Panc1 (cell line): ENCODE data around the gene ZNF692.

Source experiments
- POLR2AphosphoS5 ChIP-seq: IDR thresholded peaks from 2 replicates; pipeline ENCODE4 v1.6.1; 2012; ENCODE audit warnings: mild to moderate bottlenecking, low read depth, low read length, moderate library complexity
- SIN3A ChIP-seq: IDR thresholded peaks from 2 replicates; pipeline ENCODE4 v1.6.1; 2012; ENCODE audit warnings: low read depth, mild to moderate bottlenecking, low read length, moderate library complexity, borderline replicate concordance; ENCODE audit not compliant: insufficient read depth
- TF ChIP-seq, protein P1 (sequence below): fragments of 450-650 bp; IDR thresholded peaks from 2 replicates; pipeline ENCODE4 v1.5.1; 2017; ENCODE audit warnings: mild to moderate bottlenecking
- TF ChIP-seq, protein P2 (sequence below), 2 experiments: IDR thresholded peaks; 2 replicates each; pipeline ENCODE4 v1.6.1; 2011 to 2012; ENCODE audit warnings: low read depth in 2 of 2, control low read depth in 1 of 2, low read length in 1 of 2, mild to moderate bottlenecking in 1 of 2, moderate library complexity in 1 of 2; ENCODE audit not compliant: insufficient read depth in 1 of 2

DNA sequence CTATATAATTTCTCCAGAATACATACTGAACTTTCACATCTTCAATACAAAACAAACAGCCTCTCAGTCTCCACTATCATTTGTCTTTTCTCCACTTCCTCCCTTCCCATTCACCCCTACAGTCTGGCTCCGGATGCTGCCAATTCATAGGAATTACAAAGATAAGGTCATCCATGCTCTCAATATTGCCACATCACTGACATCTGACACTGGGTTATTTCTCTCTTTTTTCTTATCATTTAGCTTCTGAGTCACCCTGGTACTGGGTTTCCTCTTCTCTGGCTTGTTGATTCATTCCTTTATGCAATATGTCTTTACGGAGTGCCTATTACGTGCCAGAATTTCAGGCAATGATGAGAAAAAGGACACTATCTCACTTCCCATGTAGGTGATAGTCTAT is 30.0 kb downstream of the ZNF692 start:
- TF ChIP-seq, protein P1, sequence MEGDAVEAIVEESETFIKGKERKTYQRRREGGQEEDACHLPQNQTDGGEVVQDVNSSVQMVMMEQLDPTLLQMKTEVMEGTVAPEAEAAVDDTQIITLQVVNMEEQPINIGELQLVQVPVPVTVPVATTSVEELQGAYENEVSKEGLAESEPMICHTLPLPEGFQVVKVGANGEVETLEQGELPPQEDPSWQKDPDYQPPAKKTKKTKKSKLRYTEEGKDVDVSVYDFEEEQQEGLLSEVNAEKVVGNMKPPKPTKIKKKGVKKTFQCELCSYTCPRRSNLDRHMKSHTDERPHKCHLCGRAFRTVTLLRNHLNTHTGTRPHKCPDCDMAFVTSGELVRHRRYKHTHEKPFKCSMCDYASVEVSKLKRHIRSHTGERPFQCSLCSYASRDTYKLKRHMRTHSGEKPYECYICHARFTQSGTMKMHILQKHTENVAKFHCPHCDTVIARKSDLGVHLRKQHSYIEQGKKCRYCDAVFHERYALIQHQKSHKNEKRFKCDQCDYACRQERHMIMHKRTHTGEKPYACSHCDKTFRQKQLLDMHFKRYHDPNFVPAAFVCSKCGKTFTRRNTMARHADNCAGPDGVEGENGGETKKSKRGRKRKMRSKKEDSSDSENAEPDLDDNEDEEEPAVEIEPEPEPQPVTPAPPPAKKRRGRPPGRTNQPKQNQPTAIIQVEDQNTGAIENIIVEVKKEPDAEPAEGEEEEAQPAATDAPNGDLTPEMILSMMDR = no peak
- TF ChIP-seq, protein P2, sequence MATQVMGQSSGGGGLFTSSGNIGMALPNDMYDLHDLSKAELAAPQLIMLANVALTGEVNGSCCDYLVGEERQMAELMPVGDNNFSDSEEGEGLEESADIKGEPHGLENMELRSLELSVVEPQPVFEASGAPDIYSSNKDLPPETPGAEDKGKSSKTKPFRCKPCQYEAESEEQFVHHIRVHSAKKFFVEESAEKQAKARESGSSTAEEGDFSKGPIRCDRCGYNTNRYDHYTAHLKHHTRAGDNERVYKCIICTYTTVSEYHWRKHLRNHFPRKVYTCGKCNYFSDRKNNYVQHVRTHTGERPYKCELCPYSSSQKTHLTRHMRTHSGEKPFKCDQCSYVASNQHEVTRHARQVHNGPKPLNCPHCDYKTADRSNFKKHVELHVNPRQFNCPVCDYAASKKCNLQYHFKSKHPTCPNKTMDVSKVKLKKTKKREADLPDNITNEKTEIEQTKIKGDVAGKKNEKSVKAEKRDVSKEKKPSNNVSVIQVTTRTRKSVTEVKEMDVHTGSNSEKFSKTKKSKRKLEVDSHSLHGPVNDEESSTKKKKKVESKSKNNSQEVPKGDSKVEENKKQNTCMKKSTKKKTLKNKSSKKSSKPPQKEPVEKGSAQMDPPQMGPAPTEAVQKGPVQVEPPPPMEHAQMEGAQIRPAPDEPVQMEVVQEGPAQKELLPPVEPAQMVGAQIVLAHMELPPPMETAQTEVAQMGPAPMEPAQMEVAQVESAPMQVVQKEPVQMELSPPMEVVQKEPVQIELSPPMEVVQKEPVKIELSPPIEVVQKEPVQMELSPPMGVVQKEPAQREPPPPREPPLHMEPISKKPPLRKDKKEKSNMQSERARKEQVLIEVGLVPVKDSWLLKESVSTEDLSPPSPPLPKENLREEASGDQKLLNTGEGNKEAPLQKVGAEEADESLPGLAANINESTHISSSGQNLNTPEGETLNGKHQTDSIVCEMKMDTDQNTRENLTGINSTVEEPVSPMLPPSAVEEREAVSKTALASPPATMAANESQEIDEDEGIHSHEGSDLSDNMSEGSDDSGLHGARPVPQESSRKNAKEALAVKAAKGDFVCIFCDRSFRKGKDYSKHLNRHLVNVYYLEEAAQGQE (IDR thresholded peaks at IDR 0.05; ENCODE audit: insufficient read depth in 1 of 2, low read depth in 2 of 2, low read length in 1 of 2) = no peak
- TF ChIP-seq POLR2AphosphoS5 = no peak
- no peak for TF ChIP-seq SIN3A
